Lower leg skin (tissue), 3 donors: ENCODE measurements around the gene EN1.

ENCODE experiments used
- CTCF ChIP-seq, 3 donors: fragments of 450-650 bp; IDR thresholded peaks; one replicate each; pipeline ENCODE4 v1.5.1; 2016; ENCODE audit warnings: antibody characterized with exemption in 3 of 3, mild to moderate bottlenecking in 3 of 3, moderate library complexity in 2 of 3
- POLR2A ChIP-seq, 2 donors: fragments of 450-650 bp; IDR thresholded peaks; one replicate each; pipeline ENCODE4 v1.6.1; 2016 to 2017; ENCODE audit warnings: antibody characterized with exemption in 2 of 2, mild to moderate bottlenecking in 1 of 2, moderate library complexity in 1 of 2

GRCh38 chr2:118822572-118822971, 24.9 kb downstream of the EN1 start:
- TF ChIP-seq POLR2A (IDR thresholded peaks at IDR 0.05) (no peak), CTCF (IDR thresholded peaks at IDR 0.05) (no peak)
